Naive thymus-derived CD4-positive, alpha-beta T cell (primary cell): Measurements from ENCODE around the gene PDGFRB. TPM values are rescaled to one million over a fixed set of nuclear protein-coding genes. Genes with fewer than 3 reads are reported as not detected.

Experiments used
- ATAC-seq: fragments of 150-1000 bp; cut with Tn5 transposase; 2 replicates; pipeline ENCODE4 v1.10.0; 2021; ENCODE audit warnings: mild to moderate bottlenecking, moderate library complexity
- CTCF ChIA-PET: fragments of 350-600 bp; sonication (Branson Sonifier 250); formaldehyde crosslinking; loops from one replicate; lab custom pipeline; 2021; ENCODE audit warnings: antibody characterized with exemption; lab: Charles Lee
- POLR2A ChIA-PET: fragments of 350-600 bp; sonication (Branson Sonifier 250); formaldehyde crosslinking; loops from one replicate; lab custom pipeline; 2021; ENCODE audit warnings: antibody characterized with exemption, inconsistent platforms; lab: Charles Lee
- DNase-seq, 9 donors: peaks; one replicate each; pipeline versions ENCODE4 v3.0.0 to v3.0.0-alpha.2; 2020 to 2022; ENCODE audit warnings: mixed read lengths in 1 of 9
- H3K27ac ChIP-seq: one replicate; pipeline ENCODE4 v1.7.0; 2013; ENCODE audit warnings: mild to moderate bottlenecking, low read depth, low read length, moderate library complexity
- H3K27me3 ChIP-seq, 2 donors: one replicate each; pipeline ENCODE4 v1.7.0; 2013; ENCODE audit warnings: low read length in 2 of 2, mild to moderate bottlenecking in 2 of 2, moderate library complexity in 2 of 2; ENCODE audit not compliant: control insufficient read depth in 2 of 2, insufficient read depth in 2 of 2
- H3K36me3 ChIP-seq, 3 experiments: 1 replicate in 2 of 3; 2 replicates in 1 of 3; pipeline ENCODE4 v1.7.0; 2013; ENCODE audit warnings: low read length in 3 of 3, mild to moderate bottlenecking in 3 of 3, moderate library complexity in 1 of 3; ENCODE audit not compliant: insufficient read depth in 3 of 3, control insufficient read depth in 2 of 3
- H3K4me1 ChIP-seq, 2 donors: one replicate each; pipeline ENCODE4 v1.7.0; 2013; ENCODE audit warnings: low read length in 2 of 2, mild to moderate bottlenecking in 2 of 2, moderate library complexity in 1 of 2; ENCODE audit not compliant: control insufficient read depth in 2 of 2, insufficient read depth in 2 of 2
- H3K4me3 ChIP-seq: 2 replicates; pipeline ENCODE4 v1.7.0; 2013; ENCODE audit warnings: mild to moderate bottlenecking, low read length
- H3K9me3 ChIP-seq, 3 experiments: 1 replicate in 2 of 3; 2 replicates in 1 of 3; pipeline ENCODE4 v1.7.0; 2013; ENCODE audit warnings: low read length in 3 of 3; ENCODE audit not compliant: control insufficient read depth in 2 of 3
- H3K27ac Mint-ChIP-seq, 9 donors: one replicate each; pipeline ENCODE4 v1.8.0; 2020 to 2022; ENCODE audit warnings: mixed read lengths in 9 of 9, mild to moderate bottlenecking in 8 of 9, moderate library complexity in 5 of 9, inconsistent platforms in 2 of 9
- H3K27me3 Mint-ChIP-seq, 5 donors: one replicate each; pipeline ENCODE4 v1.8.0; 2021 to 2022; ENCODE audit warnings: mixed read lengths in 5 of 5, mild to moderate bottlenecking in 1 of 5
- H3K36me3 Mint-ChIP-seq, 5 donors: one replicate each; pipeline ENCODE4 v1.8.0; 2020 to 2022; ENCODE audit warnings: mixed read lengths in 5 of 5, mild to moderate bottlenecking in 3 of 5, inconsistent platforms in 1 of 5
- H3K4me1 Mint-ChIP-seq, 7 donors: one replicate each; pipeline ENCODE4 v1.8.0; 2020 to 2022; ENCODE audit warnings: mixed read lengths in 7 of 7, mild to moderate bottlenecking in 3 of 7, inconsistent platforms in 1 of 7
- H3K4me3 Mint-ChIP-seq, 10 donors: one replicate each; pipeline ENCODE4 v1.8.0; 2020 to 2022; ENCODE audit warnings: mild to moderate bottlenecking in 10 of 10, mixed read lengths in 10 of 10, moderate library complexity in 6 of 10, inconsistent platforms in 2 of 10
- H3K9me3 Mint-ChIP-seq, 11 donors: one replicate each; pipeline ENCODE4 v1.8.0; 2020 to 2022; ENCODE audit warnings: mixed read lengths in 11 of 11, mild to moderate bottlenecking in 4 of 11, inconsistent platforms in 1 of 11, moderate library complexity in 1 of 11
- intact Hi-C, 2 donors: fragments of 100-400 bp; cut with micrococcal nuclease; formaldehyde crosslinking; loops; one replicate each; pipeline ENCODE4 v1.15.1; 2023
- polyA plus RNA-seq, 2 donors: library from polyadenylated mRNA; unstranded; fragments of 300-500 nt; fragmentation: Illumina TruSeq; gene quantifications; one replicate each; pipeline ENCODE4 v1.2.3, GENCODE V29; 2021
- total RNA-seq, 6 experiments: library from RNA in 5 of 6; stranded (reverse) in 5 of 6; gene quantifications; 1 replicate in 5 of 6; 2 replicates in 1 of 6; pipeline ENCODE4 v1.2.3 and lab custom pipeline; 2021 to 2026

Gene PDGFRB
- total and polyA plus RNA-seq, 7 experiments from 2014 or later = 0.37 to 8.5 (median 2.9) TPM; not detected in 3

DNA sequence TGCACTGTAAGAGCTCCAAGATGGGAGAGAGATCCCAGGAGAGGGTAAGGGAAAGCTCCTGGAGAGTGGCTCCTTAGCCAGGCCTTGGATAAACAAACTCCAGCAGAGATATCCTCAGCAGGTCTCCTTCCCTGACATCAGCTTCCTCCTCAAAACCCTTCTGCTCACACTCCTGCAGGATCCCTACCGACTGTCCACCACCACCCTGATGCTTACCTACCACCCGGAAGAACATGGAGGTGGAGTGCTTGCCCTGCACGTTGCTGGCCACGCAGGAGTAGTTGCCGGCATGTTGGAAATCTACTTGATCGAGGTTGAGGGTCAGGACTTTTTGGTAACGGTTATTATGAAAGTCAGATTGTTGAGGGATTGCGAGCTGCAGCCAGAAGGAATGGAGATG is 78.6 kb downstream of the PDGFRB start:
- H3K27me3 ChIP-seq = peaks cover 0 to 3% of the 10 kb centered on the region in 2 donors
- H3K36me3 ChIP-seq = no peaks in the 10 kb centered on the region
- ChIA-PET CTCF (interaction anchor here (0.6 kb wide), 1 partner anchor 1729 kb away, joined by 4 read pairs; no protein-coding TSS in a partner anchor), POLR2A (no interaction called here)
- Mint-ChIP-seq H3K27ac (no peak overlapping the region), H3K36me3 (no peaks in the 10 kb centered on the region), H3K4me3 (no peak overlapping the region), H3K27me3 (peaks cover 2 to 11% (median 8%) of the 10 kb centered on the region in 5 donors), H3K4me1 (peaks cover 0 to 2% (median 0%) of the 10 kb centered on the region in 7 donors), H3K9me3 (no peaks in the 10 kb centered on the region)
- intact Hi-C loops = no loop called here
- no peak for ATAC-seq
- H3K27ac ChIP-seq = no peak overlapping the region
- no peaks in the 10 kb centered on the region for H3K4me1 ChIP-seq
- H3K9me3 ChIP-seq = no peaks in the 10 kb centered on the region
- DNase-seq = no peak
- H3K4me3 ChIP-seq = no peak overlapping the region

GRCh38 chr5:150075806-150076205 is 79.8 kb downstream of the PDGFRB start:
- no peaks in the 10 kb centered on the region for H3K27me3 ChIP-seq
- DNase-seq (peak in 1 of 9 donors; percentile 11), ATAC-seq (no peak)
- Mint-ChIP-seq H3K36me3 (no peaks in the 10 kb centered on the region), H3K27ac (no peak overlapping the region), H3K4me3 (no peak overlapping the region), H3K4me1 (no peaks in the 10 kb centered on the region), H3K27me3 (peaks cover 0 to 6% (median 0%) of the 10 kb centered on the region in 5 donors), H3K9me3 (no peaks in the 10 kb centered on the region)
- no peaks in the 10 kb centered on the region for H3K4me1 ChIP-seq
- POLR2A ChIA-PET = no interaction called here
- no peaks in the 10 kb centered on the region for H3K36me3 ChIP-seq
- CTCF ChIA-PET = no interaction called here
- no peak overlapping the region for H3K27ac ChIP-seq
- no peaks in the 10 kb centered on the region for H3K9me3 ChIP-seq
- intact Hi-C loops = no loop called here
- H3K4me3 ChIP-seq = no peak overlapping the region

DNA sequence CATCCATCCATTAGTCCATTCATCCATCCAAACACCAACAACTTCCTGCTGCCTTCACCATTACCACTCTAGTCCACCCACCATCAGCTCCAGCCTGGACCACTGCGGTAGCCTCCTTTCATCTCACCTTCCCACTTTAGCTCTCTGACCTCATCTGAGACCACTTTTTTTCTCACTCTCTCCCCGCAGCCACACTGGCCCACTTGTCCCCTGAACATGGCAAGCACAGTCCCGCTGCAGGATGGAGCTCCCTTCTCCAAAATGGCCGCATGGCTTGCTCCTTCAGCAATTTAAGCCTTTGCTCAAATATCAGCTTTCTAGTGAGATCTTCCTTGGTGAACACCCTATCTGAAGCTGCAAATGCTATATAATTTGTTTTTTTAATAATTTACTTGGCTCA is 80.4 kb downstream of the PDGFRB start:
- H3K27me3 ChIP-seq = no peaks in the 10 kb centered on the region
- no peak overlapping the region for H3K27ac ChIP-seq
- peak in 1 of 9 donors; percentile 8 for DNase-seq
- H3K4me1 ChIP-seq = no peaks in the 10 kb centered on the region
- H3K9me3 Mint-ChIP-seq = no peaks in the 10 kb centered on the region
- ATAC-seq = no peak
- intact Hi-C loops = no loop called here
- no peak overlapping the region for H3K27ac Mint-ChIP-seq
- peaks cover 0 to 6% (median 0%) of the 10 kb centered on the region in 5 donors for H3K27me3 Mint-ChIP-seq
- CTCF ChIA-PET = no interaction called here
- no peak overlapping the region for H3K4me3 Mint-ChIP-seq
- no peaks in the 10 kb centered on the region for H3K9me3 ChIP-seq
- H3K36me3 Mint-ChIP-seq = no peaks in the 10 kb centered on the region
- no peaks in the 10 kb centered on the region for H3K4me1 Mint-ChIP-seq
- no peak overlapping the region for H3K4me3 ChIP-seq
- POLR2A ChIA-PET = no interaction called here
- no peaks in the 10 kb centered on the region for H3K36me3 ChIP-seq

DNA sequence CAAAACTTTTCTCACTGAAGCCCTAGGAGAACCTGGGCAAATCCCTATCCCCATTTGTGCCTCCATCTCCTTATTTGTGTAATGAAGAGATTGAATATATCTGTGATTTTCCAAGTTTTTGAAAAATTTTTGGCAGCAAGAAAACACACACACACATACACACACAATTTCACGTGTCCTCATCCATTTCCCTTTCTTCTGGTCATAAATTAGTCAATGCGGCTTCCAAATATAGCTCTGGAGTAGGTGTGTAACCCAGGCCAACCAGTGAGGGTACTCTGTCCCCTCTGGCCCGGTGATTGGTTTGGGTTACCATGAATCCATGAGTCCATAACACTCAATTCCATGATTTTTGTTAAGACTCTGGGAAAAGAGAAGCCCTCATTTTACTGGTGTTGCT is 82.0 kb downstream of the PDGFRB start:
- H3K4me3 ChIP-seq = no peak overlapping the region
- H3K4me3 Mint-ChIP-seq = no peak overlapping the region
- H3K4me1 ChIP-seq = no peaks in the 10 kb centered on the region
- no peaks in the 10 kb centered on the region for H3K36me3 Mint-ChIP-seq
- peaks cover 0 to under 1% (median 0%) of the 10 kb centered on the region in 7 donors for H3K4me1 Mint-ChIP-seq
- DNase-seq (no peak), ATAC-seq (no peak)
- intact Hi-C loops = no loop called here
- no peaks in the 10 kb centered on the region for H3K36me3 ChIP-seq
- H3K27me3 Mint-ChIP-seq = no peaks in the 10 kb centered on the region
- H3K9me3 ChIP-seq = no peaks in the 10 kb centered on the region
- ChIA-PET CTCF (interaction anchor here (0.6 kb wide), 1 partner anchor 105 kb away, joined by 3 read pairs; no protein-coding TSS in a partner anchor), POLR2A (no interaction called here)
- H3K27ac Mint-ChIP-seq = no peak overlapping the region
- no peak overlapping the region for H3K27ac ChIP-seq
- H3K9me3 Mint-ChIP-seq = no peaks in the 10 kb centered on the region
- H3K27me3 ChIP-seq = no peaks in the 10 kb centered on the region

DNA sequence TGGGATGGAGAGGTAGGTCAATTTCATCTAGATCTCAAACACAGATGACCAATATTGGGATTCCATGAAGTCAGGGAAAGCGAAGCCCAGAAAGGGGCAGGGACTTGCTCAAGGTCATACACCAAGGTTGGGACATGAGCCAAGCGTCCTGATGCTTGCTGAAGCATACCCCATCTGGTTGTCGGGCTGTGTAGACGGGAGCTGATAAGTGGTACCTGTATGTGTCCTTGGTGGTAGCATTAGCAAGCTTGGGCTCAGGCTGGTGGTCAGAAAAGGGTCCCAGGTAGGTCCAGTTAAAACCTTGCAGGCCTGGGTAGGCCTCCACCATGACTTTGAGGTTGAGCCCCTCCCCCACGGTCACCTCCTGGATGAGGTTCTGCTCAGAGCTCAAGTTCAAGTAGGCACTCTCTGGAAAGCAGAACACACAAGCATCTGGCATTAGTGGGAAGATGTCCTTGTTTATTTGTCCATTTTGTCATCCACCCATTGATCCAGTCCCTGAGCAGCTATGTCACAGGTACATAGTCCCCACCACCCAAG is 82.5 kb downstream of the PDGFRB start:
- H3K27me3 ChIP-seq = no peaks in the 10 kb centered on the region
- intact Hi-C loops = no loop called here
- ChIA-PET POLR2A (no interaction called here), CTCF (no interaction called here)
- H3K27ac Mint-ChIP-seq = no peak overlapping the region
- no peak overlapping the region for H3K27ac ChIP-seq
- no peaks in the 10 kb centered on the region for H3K27me3 Mint-ChIP-seq
- ATAC-seq (no peak), DNase-seq (no peak)
- no peak overlapping the region for H3K4me3 Mint-ChIP-seq
- no peaks in the 10 kb centered on the region for H3K9me3 Mint-ChIP-seq
- H3K4me1 ChIP-seq = no peaks in the 10 kb centered on the region
- H3K36me3 ChIP-seq = no peaks in the 10 kb centered on the region
- H3K4me1 Mint-ChIP-seq = peaks cover 0 to 3% (median 0%) of the 10 kb centered on the region in 7 donors
- no peaks in the 10 kb centered on the region for H3K36me3 Mint-ChIP-seq
- no peaks in the 10 kb centered on the region for H3K9me3 ChIP-seq
- no peak overlapping the region for H3K4me3 ChIP-seq

DNA sequence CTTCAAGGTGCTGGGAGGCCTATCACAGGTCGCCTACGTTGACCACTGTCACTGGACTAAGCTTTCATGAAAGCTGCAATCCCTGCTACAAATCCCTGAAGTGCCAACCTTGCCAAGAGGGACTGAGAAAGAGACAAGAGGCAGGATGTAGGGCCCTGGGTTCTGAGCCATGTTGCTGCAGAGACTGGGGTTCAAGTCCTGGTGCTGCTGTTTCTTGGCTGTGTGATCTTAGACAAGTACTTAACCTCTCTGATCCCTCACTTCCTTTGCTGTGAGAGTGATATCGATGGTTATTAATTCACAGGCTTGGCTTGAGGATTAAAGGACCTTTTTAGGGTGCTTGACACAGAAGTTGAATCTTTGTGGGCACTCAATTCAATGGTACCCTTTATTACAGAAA is 84.8 kb downstream of the PDGFRB start:
- H3K27ac Mint-ChIP-seq = no peak overlapping the region
- DNase-seq (no peak), ATAC-seq (no peak)
- H3K36me3 ChIP-seq = no peaks in the 10 kb centered on the region
- H3K4me3 Mint-ChIP-seq = no peak overlapping the region
- H3K27ac ChIP-seq = no peak overlapping the region
- H3K27me3 Mint-ChIP-seq = peaks cover 0 to 5% (median 0%) of the 10 kb centered on the region in 5 donors
- H3K9me3 ChIP-seq = no peaks in the 10 kb centered on the region
- ChIA-PET POLR2A (no interaction called here), CTCF (no interaction called here)
- H3K27me3 ChIP-seq = no peaks in the 10 kb centered on the region
- intact Hi-C loops = no loop called here
- H3K4me3 ChIP-seq = no peak overlapping the region
- H3K4me1 ChIP-seq = no peaks in the 10 kb centered on the region
- no peaks in the 10 kb centered on the region for H3K9me3 Mint-ChIP-seq
- H3K4me1 Mint-ChIP-seq = peaks cover 0 to 20% (median 0%) of the 10 kb centered on the region in 7 donors
- H3K36me3 Mint-ChIP-seq = no peaks in the 10 kb centered on the region
